Measurements from ENCODE around the gene ARAF. TPM values are rescaled to one million over a fixed set of nuclear protein-coding genes. Genes with fewer than 3 reads are reported as not detected.
"Not testable (repeated sequence)": the region's sequence is repeated elsewhere in the genome, so short reads cannot be mapped to it uniquely, and the experiment has no call there.

ARAF gene
- polyA plus RNA-seq, 4 donors: 43.0 to 92.1 (median 68.6) TPM

DNA sequence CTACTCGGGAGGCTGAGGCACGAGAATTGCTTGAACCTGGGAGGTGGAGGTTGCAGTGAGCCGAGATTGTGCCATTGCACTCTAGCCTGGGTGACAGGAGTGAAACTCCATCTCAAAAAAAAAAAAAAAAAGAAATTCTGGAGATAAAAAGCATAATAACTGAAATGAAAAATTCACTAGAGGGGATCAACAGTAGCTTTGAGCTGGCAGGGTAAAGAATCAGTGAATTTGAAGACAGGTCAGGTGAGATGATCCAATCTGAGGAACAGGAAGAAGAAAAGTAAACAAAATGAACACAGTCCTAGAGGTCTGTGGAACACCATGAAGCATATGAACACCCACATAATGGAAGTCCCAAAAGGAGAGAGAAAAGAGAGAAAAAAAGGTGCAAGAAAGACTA, 36.2 kb downstream of the ARAF start:
- H3K4me1 ChIP-seq (ENCODE audit: control insufficient read depth in 3 of 3, insufficient read depth in 2 of 3, low read depth in 1 of 3, low read length in 2 of 3): no peaks in the 10 kb centered on the region
- no peaks in the 10 kb centered on the region for H3K9me3 ChIP-seq (ENCODE audit: control insufficient read depth in 2 of 2, insufficient read depth in 1 of 2, low read depth in 1 of 2, low read length in 1 of 2)
- no peak for FAIRE-seq
- WGBS, 3 donors: 80 to 94% (median 88%) methylated on average over 3 of the region's 3 CpGs
- H3K27ac ChIP-seq (ENCODE audit: low read depth in 1 of 3, low read length in 2 of 3): no peak overlapping the region
- H3K36me3 ChIP-seq (ENCODE audit: control insufficient read depth in 3 of 3, insufficient read depth in 2 of 3, low read depth in 1 of 3, low read length in 3 of 3): no peaks in the 10 kb centered on the region
- no peak for DNase-seq
- no peak overlapping the region for H3K4me3 ChIP-seq (ENCODE audit: low read depth in 1 of 3, low read length in 3 of 3)
- H3K27me3 ChIP-seq (ENCODE audit: control insufficient read depth in 3 of 3, insufficient read depth in 3 of 3, low read length in 3 of 3): no peaks in the 10 kb centered on the region

- 82 to 100% (median 98%) methylated on average over 4 of the region's 4 CpGs for WGBS, 3 donors
- H3K9me3 ChIP-seq (ENCODE audit: control insufficient read depth in 2 of 2, insufficient read depth in 1 of 2, low read depth in 1 of 2, low read length in 1 of 2); H3K27ac ChIP-seq (ENCODE audit: low read depth in 1 of 3, low read length in 2 of 3); H3K27me3 ChIP-seq (ENCODE audit: control insufficient read depth in 3 of 3, insufficient read depth in 3 of 3, low read length in 3 of 3); H3K4me3 ChIP-seq (ENCODE audit: low read depth in 1 of 3, low read length in 3 of 3); H3K4me1 ChIP-seq (ENCODE audit: control insufficient read depth in 3 of 3, insufficient read depth in 2 of 3, low read depth in 1 of 3, low read length in 2 of 3); H3K36me3 ChIP-seq (ENCODE audit: control insufficient read depth in 3 of 3, insufficient read depth in 2 of 3, low read depth in 1 of 3, low read length in 3 of 3); FAIRE-seq; DNase-seq: not testable (repeated sequence)
Measured at GRCh38 chrX:47603125-47603524, 42.1 kb downstream of the ARAF start.

DNA sequence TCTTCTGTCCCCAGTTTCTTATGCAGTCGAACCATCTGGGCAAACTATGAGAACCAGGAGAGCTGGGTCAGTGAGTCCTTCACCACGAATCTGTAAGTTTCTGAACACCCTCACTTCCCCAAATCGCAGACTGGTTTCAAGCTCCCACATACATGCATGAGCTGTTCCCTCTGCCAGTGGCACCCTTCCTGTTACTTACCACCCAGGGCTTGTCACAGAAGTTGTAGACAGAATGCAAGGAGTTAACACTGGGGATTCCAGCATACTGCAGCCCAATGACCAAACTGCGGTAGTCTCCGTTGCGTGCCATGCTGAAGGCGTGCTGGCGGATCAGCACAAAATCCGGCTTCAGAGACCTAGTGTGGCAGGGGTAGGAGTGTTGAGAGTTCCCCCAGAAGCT, 44.0 kb downstream of the ARAF start:
- no peaks in the 10 kb centered on the region for H3K36me3 ChIP-seq (ENCODE audit: control insufficient read depth in 3 of 3, insufficient read depth in 2 of 3, low read depth in 1 of 3, low read length in 3 of 3)
- H3K4me3 ChIP-seq (ENCODE audit: low read depth in 1 of 3, low read length in 3 of 3): no peak overlapping the region
- no peaks in the 10 kb centered on the region for H3K4me1 ChIP-seq (ENCODE audit: control insufficient read depth in 3 of 3, insufficient read depth in 2 of 3, low read depth in 1 of 3, low read length in 2 of 3)
- FAIRE-seq: no peak
- no peak overlapping the region for H3K27ac ChIP-seq (ENCODE audit: low read depth in 1 of 3, low read length in 2 of 3)
- H3K9me3 ChIP-seq (ENCODE audit: control insufficient read depth in 2 of 2, insufficient read depth in 1 of 2, low read depth in 1 of 2, low read length in 1 of 2): no peaks in the 10 kb centered on the region
- H3K27me3 ChIP-seq (ENCODE audit: control insufficient read depth in 3 of 3, insufficient read depth in 3 of 3, low read length in 3 of 3): no peaks in the 10 kb centered on the region
- WGBS, 3 donors: 48 to 62% (median 60%) methylated on average over 9 of the region's 9 CpGs
- DNase-seq: no peak

DNA sequence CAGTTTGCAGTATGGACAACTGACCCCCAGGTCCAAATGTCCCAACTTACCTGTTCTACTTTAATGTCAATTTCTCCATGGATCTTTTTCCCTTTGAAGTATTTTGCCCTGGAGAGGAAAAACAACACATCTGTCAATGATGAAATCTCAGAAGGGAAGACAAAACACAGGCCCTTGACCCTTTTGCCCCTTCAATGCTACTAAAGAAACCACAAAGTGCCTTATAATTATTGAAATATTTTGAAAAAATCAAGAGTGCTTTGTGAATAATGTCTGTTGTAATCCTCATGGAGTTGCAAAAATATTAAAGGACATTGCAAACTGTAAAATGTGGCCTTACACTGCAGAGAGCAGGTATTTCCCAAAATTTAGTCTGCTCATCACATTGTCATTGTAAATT, 46.1 kb downstream of the ARAF start:
- Histone ChIP-seq H3K27ac (ENCODE audit: low read depth in 1 of 3, low read length in 2 of 3) (no peak overlapping the region), H3K4me3 (ENCODE audit: low read depth in 1 of 3, low read length in 3 of 3) (no peak overlapping the region), H3K36me3 (ENCODE audit: control insufficient read depth in 3 of 3, insufficient read depth in 2 of 3, low read depth in 1 of 3, low read length in 3 of 3) (no peaks in the 10 kb centered on the region), H3K9me3 (ENCODE audit: control insufficient read depth in 2 of 2, insufficient read depth in 1 of 2, low read depth in 1 of 2, low read length in 1 of 2) (no peaks in the 10 kb centered on the region), H3K27me3 (ENCODE audit: control insufficient read depth in 3 of 3, insufficient read depth in 3 of 3, low read length in 3 of 3) (no peaks in the 10 kb centered on the region), H3K4me1 (ENCODE audit: control insufficient read depth in 3 of 3, insufficient read depth in 2 of 3, low read depth in 1 of 3, low read length in 2 of 3) (no peaks in the 10 kb centered on the region)
- FAIRE-seq (no peak), DNase-seq (no peak)

- Histone ChIP-seq H3K4me1 (ENCODE audit: control insufficient read depth in 3 of 3, insufficient read depth in 2 of 3, low read depth in 1 of 3, low read length in 2 of 3) (no peaks in the 10 kb centered on the region), H3K27ac (ENCODE audit: low read depth in 1 of 3, low read length in 2 of 3) (no peak overlapping the region), H3K4me3 (ENCODE audit: low read depth in 1 of 3, low read length in 3 of 3) (no peak overlapping the region), H3K27me3 (ENCODE audit: control insufficient read depth in 3 of 3, insufficient read depth in 3 of 3, low read length in 3 of 3) (no peaks in the 10 kb centered on the region), H3K36me3 (ENCODE audit: control insufficient read depth in 3 of 3, insufficient read depth in 2 of 3, low read depth in 1 of 3, low read length in 3 of 3) (no peaks in the 10 kb centered on the region), H3K9me3 (ENCODE audit: control insufficient read depth in 2 of 2, insufficient read depth in 1 of 2, low read depth in 1 of 2, low read length in 1 of 2) (no peaks in the 10 kb centered on the region)
- DNase-seq: no peak
- no peak for FAIRE-seq
- 39 to 59% (median 50%) methylated on average over 8 to 9 of the region's 9 CpGs for WGBS, 3 donors
Measured at GRCh38 chrX:47608130-47608810, 47.3 kb downstream of the ARAF start.

- H3K36me3 ChIP-seq (ENCODE audit: control insufficient read depth in 3 of 3, insufficient read depth in 2 of 3, low read depth in 1 of 3, low read length in 3 of 3): no peaks in the 10 kb centered on the region
- 76 to 88% (median 81%) methylated on average over 4 of the region's 4 CpGs for WGBS, 3 donors
- DNase-seq (no peak), FAIRE-seq (no peak)
- H3K4me1 ChIP-seq (ENCODE audit: control insufficient read depth in 3 of 3, insufficient read depth in 2 of 3, low read depth in 1 of 3, low read length in 2 of 3): no peaks in the 10 kb centered on the region
- no peak overlapping the region for H3K27ac ChIP-seq (ENCODE audit: low read depth in 1 of 3, low read length in 2 of 3)
- no peaks in the 10 kb centered on the region for H3K27me3 ChIP-seq (ENCODE audit: control insufficient read depth in 3 of 3, insufficient read depth in 3 of 3, low read length in 3 of 3)
- no peak overlapping the region for H3K4me3 ChIP-seq (ENCODE audit: low read depth in 1 of 3, low read length in 3 of 3)
- H3K9me3 ChIP-seq (ENCODE audit: control insufficient read depth in 2 of 2, insufficient read depth in 1 of 2, low read depth in 1 of 2, low read length in 1 of 2): no peaks in the 10 kb centered on the region
Measured at GRCh38 chrX:47610511-47610910, 49.5 kb downstream of the ARAF start.

DNA sequence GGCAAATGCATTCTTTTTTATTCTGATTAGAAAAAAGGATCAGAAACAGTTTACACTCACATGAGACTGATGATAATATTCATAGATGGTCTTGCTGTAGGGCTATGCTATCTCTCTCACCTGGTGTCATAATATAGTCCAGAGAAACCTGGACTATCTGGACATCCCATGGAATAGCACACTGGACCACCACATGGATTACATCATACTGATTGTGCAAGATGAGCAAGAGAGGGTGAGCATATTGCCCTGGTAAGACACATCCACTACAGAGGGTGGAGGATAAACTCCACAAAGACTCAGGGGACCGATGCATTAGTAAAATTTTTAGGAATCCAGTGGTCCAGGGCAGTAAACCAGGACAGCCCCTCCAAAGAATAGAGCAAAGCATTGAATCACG, 50.5 kb downstream of the ARAF start:
- Histone ChIP-seq H3K4me3 (ENCODE audit: low read depth in 1 of 3, low read length in 3 of 3) (no peak overlapping the region), H3K27ac (ENCODE audit: low read depth in 1 of 3, low read length in 2 of 3) (no peak overlapping the region), H3K4me1 (ENCODE audit: control insufficient read depth in 3 of 3, insufficient read depth in 2 of 3, low read depth in 1 of 3, low read length in 2 of 3) (no peaks in the 10 kb centered on the region), H3K27me3 (ENCODE audit: control insufficient read depth in 3 of 3, insufficient read depth in 3 of 3, low read length in 3 of 3) (no peaks in the 10 kb centered on the region), H3K36me3 (ENCODE audit: control insufficient read depth in 3 of 3, insufficient read depth in 2 of 3, low read depth in 1 of 3, low read length in 3 of 3) (no peaks in the 10 kb centered on the region), H3K9me3 (ENCODE audit: control insufficient read depth in 2 of 2, insufficient read depth in 1 of 2, low read depth in 1 of 2, low read length in 1 of 2) (no peaks in the 10 kb centered on the region)
- DNase-seq (no peak), FAIRE-seq (no peak)
- WGBS, 3 donors: 76 to 89% (median 77%) methylated on average over 2 of the region's 2 CpGs

GRCh38 chrX:47611926-47612325, 50.9 kb downstream of the ARAF start:
- DNase-seq (no peak), FAIRE-seq (no peak)
- WGBS, 3 donors: 65 to 100% (median 91%) methylated on average over 2 of the region's 2 CpGs

DNA sequence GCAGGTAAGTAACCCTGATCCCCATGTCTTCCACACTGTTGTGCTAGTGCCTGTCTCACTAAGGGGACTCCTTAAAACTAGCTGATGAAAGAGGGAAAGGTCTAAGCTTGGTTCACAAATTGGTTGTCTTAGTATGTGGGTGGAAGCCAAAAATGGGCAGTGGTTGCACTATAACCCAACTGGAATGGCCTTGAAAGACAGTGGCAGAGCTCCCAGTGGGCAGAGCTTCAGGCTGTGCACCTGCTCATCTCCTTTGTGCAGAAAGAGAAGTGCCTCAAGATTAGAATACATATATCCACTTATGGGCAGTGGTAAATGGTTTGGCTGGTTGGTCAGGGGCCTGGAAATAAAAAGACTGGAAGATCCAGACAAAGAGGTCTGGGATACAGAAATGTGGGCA, 51.4 kb downstream of the ARAF start:
- H3K4me1 ChIP-seq (ENCODE audit: control insufficient read depth in 3 of 3, insufficient read depth in 2 of 3, low read depth in 1 of 3, low read length in 2 of 3): no peaks in the 10 kb centered on the region
- H3K4me3 ChIP-seq (ENCODE audit: low read depth in 1 of 3, low read length in 3 of 3): no peak overlapping the region
- H3K36me3 ChIP-seq (ENCODE audit: control insufficient read depth in 3 of 3, insufficient read depth in 2 of 3, low read depth in 1 of 3, low read length in 3 of 3): no peaks in the 10 kb centered on the region
- no peak for FAIRE-seq
- H3K9me3 ChIP-seq (ENCODE audit: control insufficient read depth in 2 of 2, insufficient read depth in 1 of 2, low read depth in 1 of 2, low read length in 1 of 2): no peaks in the 10 kb centered on the region
- no peaks in the 10 kb centered on the region for H3K27me3 ChIP-seq (ENCODE audit: control insufficient read depth in 3 of 3, insufficient read depth in 3 of 3, low read length in 3 of 3)
- H3K27ac ChIP-seq (ENCODE audit: low read depth in 1 of 3, low read length in 2 of 3): no peak overlapping the region
- DNase-seq: no peak

More at GRCh38 chrX:47611926-47612325, 50.9 kb downstream of the ARAF start:
- Histone ChIP-seq H3K27ac (ENCODE audit: low read depth in 1 of 3, low read length in 2 of 3) (no peak overlapping the region), H3K4me3 (ENCODE audit: low read depth in 1 of 3, low read length in 3 of 3) (no peak overlapping the region), H3K4me1 (ENCODE audit: control insufficient read depth in 3 of 3, insufficient read depth in 2 of 3, low read depth in 1 of 3, low read length in 2 of 3) (no peaks in the 10 kb centered on the region), H3K27me3 (ENCODE audit: control insufficient read depth in 3 of 3, insufficient read depth in 3 of 3, low read length in 3 of 3) (no peaks in the 10 kb centered on the region), H3K9me3 (ENCODE audit: control insufficient read depth in 2 of 2, insufficient read depth in 1 of 2, low read depth in 1 of 2, low read length in 1 of 2) (no peaks in the 10 kb centered on the region), H3K36me3 (ENCODE audit: control insufficient read depth in 3 of 3, insufficient read depth in 2 of 3, low read depth in 1 of 3, low read length in 3 of 3) (no peaks in the 10 kb centered on the region)

All from small intestine (tissue), 7 donors.